Neural cell (in vitro differentiated cells): ENCODE data around the gene NNT. TPM values are rescaled to one million over a fixed set of nuclear protein-coding genes. Genes with fewer than 3 reads are reported as not detected.
"Not testable (repeated sequence)": the region's sequence is repeated elsewhere in the genome, so short reads cannot be mapped to it uniquely, and the experiment has no call there.

Source experiments
- H2AFZ ChIP-seq: fragments of 200-600, 300-800 bp; sonication (generic), shearing (Covaris generic); 2 replicates; pipeline ENCODE4 v1.6.0; 2014; ENCODE audit warnings: low read depth, mild to moderate bottlenecking, antibody characterized with exemption, low read length, moderate library complexity
- H3F3A ChIP-seq: fragments of 200-600 bp; shearing (Covaris generic); 2 replicates; pipeline ENCODE4 v1.6.1; 2016; ENCODE audit warnings: mild to moderate bottlenecking, moderate library complexity, mixed read lengths, antibody characterized with exemption, low read length; ENCODE audit not compliant: insufficient read depth, poor library complexity, severe bottlenecking
- H3K27ac ChIP-seq: fragments of 200-600, 300-800 bp; sonication (generic), shearing (Covaris generic); 2 replicates; pipeline ENCODE4 v1.5.1; 2014; ENCODE audit warnings: mild to moderate bottlenecking, low read length, moderate library complexity
- H3K27me3 ChIP-seq: fragments of 300-800, 200-600 bp; sonication (generic), shearing (Covaris generic); 2 replicates; pipeline ENCODE4 v1.6.0; 2014; ENCODE audit warnings: mild to moderate bottlenecking, low read depth, low read length, moderate library complexity; ENCODE audit not compliant: insufficient read depth
- H3K36me3 ChIP-seq: fragments of 300-800, 200-600 bp; sonication (generic), shearing (Covaris generic); 2 replicates; pipeline ENCODE4 v1.5.1; 2014; ENCODE audit warnings: mild to moderate bottlenecking, antibody characterized with exemption, low read length, moderate library complexity; ENCODE audit not compliant: insufficient read depth
- H3K4me2 ChIP-seq: fragments of 300-800, 200-600 bp; sonication (generic), shearing (Covaris generic); 2 replicates; pipeline ENCODE4 v1.6.0; 2014; ENCODE audit warnings: mild to moderate bottlenecking, low read length
- H3K4me3 ChIP-seq: fragments of 300-800, 200-600 bp; sonication (generic), shearing (Covaris generic); 2 replicates; pipeline ENCODE4 v1.5.1; 2014; ENCODE audit warnings: mild to moderate bottlenecking, low read length, moderate library complexity
- H3K79me2 ChIP-seq: fragments of 200-600 bp; shearing (Covaris generic); replicated peaks from 2 replicates; pipeline ENCODE4 v1.6.0; 2014; ENCODE audit warnings: mild to moderate bottlenecking, low read length, moderate library complexity; ENCODE audit not compliant: insufficient read depth
- H3K9ac ChIP-seq: fragments of 300-800, 200-600 bp; sonication (generic), shearing (Covaris generic); 2 replicates; pipeline ENCODE4 v1.6.1; 2016; ENCODE audit warnings: mild to moderate bottlenecking, low read length, mixed read lengths
- H3K9me2 ChIP-seq: fragments of 200-600 bp; shearing (Covaris generic); 2 replicates; pipeline ENCODE4 v1.6.1; 2016; ENCODE audit warnings: mild to moderate bottlenecking, low read length, mixed read lengths; ENCODE audit not compliant: insufficient read depth
- H3K9me3 ChIP-seq: fragments of 200-600, 300-800 bp; sonication (generic), shearing (Covaris generic); 2 replicates; pipeline ENCODE4 v1.6.1; 2016; ENCODE audit warnings: mild to moderate bottlenecking, mixed run types, low read length, moderate library complexity, mixed read lengths
- H4K20me1 ChIP-seq: fragments of 200-600 bp; shearing (Covaris generic); 2 replicates; pipeline ENCODE4 v1.6.1; 2016; ENCODE audit warnings: mild to moderate bottlenecking, mixed run types; ENCODE audit not compliant: insufficient read depth
- EP300 ChIP-seq: fragments of 450-650 bp; conservative IDR thresholded peaks from 2 replicates; pipeline ENCODE4 v1.6.1; 2014; ENCODE audit warnings: antibody characterized with exemption, mild to moderate bottlenecking, moderate library complexity; ENCODE audit not compliant: poor library complexity, severe bottlenecking
- EZH2 ChIP-seq: fragments of 200-600, 300-800 bp; shearing (Covaris generic), sonication (generic); IDR thresholded peaks from 2 replicates; pipeline ENCODE4 v1.6.1; 2014; ENCODE audit warnings: antibody characterized with exemption, low read length, borderline replicate concordance, mild to moderate bottlenecking; ENCODE audit not compliant: insufficient read depth, poor library complexity, severe bottlenecking
- MXI1 ChIP-seq: fragments of 450-650 bp; conservative IDR thresholded peaks from 2 replicates; pipeline ENCODE4 v1.6.1; 2014; ENCODE audit warnings: antibody characterized with exemption, mild to moderate bottlenecking; ENCODE audit not compliant: poor library complexity, severe bottlenecking
- RAD21 ChIP-seq: fragments of 450-650 bp; conservative IDR thresholded peaks from 2 replicates; pipeline ENCODE4 v1.6.1; 2014; ENCODE audit warnings: antibody characterized with exemption, mild to moderate bottlenecking, moderate library complexity
- SMC3 ChIP-seq: fragments of 450-650 bp; conservative IDR thresholded peaks from 2 replicates; pipeline ENCODE4 v1.6.1; 2014; ENCODE audit warnings: antibody characterized with exemption, mild to moderate bottlenecking, moderate library complexity; ENCODE audit not compliant: poor library complexity
- polyA plus RNA-seq: library from polyadenylated mRNA; depleted of rRNA; stranded (reverse); fragments of >200 nt; gene quantifications from 2 replicates; pipeline ENCODE4 v1.2.3, GENCODE V29; 2014
- TF ChIP-seq, protein P1 (sequence below): fragments of 450-650 bp; IDR thresholded peaks from 2 replicates; pipeline ENCODE4 v1.5.1; 2014; ENCODE audit warnings: antibody characterized with exemption, mild to moderate bottlenecking, moderate library complexity; ENCODE audit not compliant: poor library complexity, severe bottlenecking
- TF ChIP-seq, protein P2 (sequence below): IDR thresholded peaks from 2 replicates; pipeline ENCODE4 v1.6.1; 2012; ENCODE audit warnings: borderline replicate concordance

Gene NNT
- polyA plus RNA-seq, 1 donor from 2014 or later: 120 TPM

GRCh38 chr5:43590700-43591099 is 12.3 kb upstream of the NNT start:
- Histone ChIP-seq H4K20me1 (no peaks in the 10 kb centered on the region), H3K9ac (no peak overlapping the region), H3K79me2 (no peaks in the 10 kb centered on the region), H3K27me3 (no peaks in the 10 kb centered on the region), H3K36me3 (no peaks in the 10 kb centered on the region), H3K9me2 (no peaks in the 10 kb centered on the region), H3K4me2 (no peak overlapping the region), H2AFZ (no peak overlapping the region), H3K9me3 (no peaks in the 10 kb centered on the region), H3K27ac (no peak overlapping the region), H3F3A (no peaks in the 10 kb centered on the region), H3K4me3 (no peak overlapping the region)
- TF ChIP-seq, protein P1, sequence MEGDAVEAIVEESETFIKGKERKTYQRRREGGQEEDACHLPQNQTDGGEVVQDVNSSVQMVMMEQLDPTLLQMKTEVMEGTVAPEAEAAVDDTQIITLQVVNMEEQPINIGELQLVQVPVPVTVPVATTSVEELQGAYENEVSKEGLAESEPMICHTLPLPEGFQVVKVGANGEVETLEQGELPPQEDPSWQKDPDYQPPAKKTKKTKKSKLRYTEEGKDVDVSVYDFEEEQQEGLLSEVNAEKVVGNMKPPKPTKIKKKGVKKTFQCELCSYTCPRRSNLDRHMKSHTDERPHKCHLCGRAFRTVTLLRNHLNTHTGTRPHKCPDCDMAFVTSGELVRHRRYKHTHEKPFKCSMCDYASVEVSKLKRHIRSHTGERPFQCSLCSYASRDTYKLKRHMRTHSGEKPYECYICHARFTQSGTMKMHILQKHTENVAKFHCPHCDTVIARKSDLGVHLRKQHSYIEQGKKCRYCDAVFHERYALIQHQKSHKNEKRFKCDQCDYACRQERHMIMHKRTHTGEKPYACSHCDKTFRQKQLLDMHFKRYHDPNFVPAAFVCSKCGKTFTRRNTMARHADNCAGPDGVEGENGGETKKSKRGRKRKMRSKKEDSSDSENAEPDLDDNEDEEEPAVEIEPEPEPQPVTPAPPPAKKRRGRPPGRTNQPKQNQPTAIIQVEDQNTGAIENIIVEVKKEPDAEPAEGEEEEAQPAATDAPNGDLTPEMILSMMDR: no peak
- TF ChIP-seq, protein P2, sequence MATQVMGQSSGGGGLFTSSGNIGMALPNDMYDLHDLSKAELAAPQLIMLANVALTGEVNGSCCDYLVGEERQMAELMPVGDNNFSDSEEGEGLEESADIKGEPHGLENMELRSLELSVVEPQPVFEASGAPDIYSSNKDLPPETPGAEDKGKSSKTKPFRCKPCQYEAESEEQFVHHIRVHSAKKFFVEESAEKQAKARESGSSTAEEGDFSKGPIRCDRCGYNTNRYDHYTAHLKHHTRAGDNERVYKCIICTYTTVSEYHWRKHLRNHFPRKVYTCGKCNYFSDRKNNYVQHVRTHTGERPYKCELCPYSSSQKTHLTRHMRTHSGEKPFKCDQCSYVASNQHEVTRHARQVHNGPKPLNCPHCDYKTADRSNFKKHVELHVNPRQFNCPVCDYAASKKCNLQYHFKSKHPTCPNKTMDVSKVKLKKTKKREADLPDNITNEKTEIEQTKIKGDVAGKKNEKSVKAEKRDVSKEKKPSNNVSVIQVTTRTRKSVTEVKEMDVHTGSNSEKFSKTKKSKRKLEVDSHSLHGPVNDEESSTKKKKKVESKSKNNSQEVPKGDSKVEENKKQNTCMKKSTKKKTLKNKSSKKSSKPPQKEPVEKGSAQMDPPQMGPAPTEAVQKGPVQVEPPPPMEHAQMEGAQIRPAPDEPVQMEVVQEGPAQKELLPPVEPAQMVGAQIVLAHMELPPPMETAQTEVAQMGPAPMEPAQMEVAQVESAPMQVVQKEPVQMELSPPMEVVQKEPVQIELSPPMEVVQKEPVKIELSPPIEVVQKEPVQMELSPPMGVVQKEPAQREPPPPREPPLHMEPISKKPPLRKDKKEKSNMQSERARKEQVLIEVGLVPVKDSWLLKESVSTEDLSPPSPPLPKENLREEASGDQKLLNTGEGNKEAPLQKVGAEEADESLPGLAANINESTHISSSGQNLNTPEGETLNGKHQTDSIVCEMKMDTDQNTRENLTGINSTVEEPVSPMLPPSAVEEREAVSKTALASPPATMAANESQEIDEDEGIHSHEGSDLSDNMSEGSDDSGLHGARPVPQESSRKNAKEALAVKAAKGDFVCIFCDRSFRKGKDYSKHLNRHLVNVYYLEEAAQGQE: no peak
- TF ChIP-seq EZH2: no peak

DNA sequence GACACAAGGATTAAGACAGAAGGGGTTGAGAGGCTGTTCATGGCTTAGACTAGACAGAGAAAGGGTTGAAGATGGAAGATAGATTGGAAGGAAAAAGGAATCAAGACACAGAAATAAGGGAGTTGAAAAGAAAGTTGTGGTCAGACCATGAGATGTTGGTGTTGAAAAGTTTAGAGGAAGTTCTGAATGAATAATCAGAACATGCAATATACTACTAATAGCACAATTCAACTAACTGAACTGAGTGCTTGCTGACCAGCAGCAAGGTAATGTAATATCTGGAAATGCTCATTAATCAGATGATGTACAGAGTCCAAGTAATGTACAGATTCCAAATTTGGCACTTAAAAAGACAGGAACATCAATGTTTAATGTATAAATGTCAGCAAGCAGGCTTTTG is 10.6 kb upstream of the NNT start:
- Histone ChIP-seq H3K9me3 (no peaks in the 10 kb centered on the region), H2AFZ (no peak overlapping the region), H3K9me2 (no peaks in the 10 kb centered on the region), H3K9ac (no peak overlapping the region), H3F3A (no peaks in the 10 kb centered on the region), H3K36me3 (no peaks in the 10 kb centered on the region), H3K79me2 (no peaks in the 10 kb centered on the region), H3K27me3 (no peaks in the 10 kb centered on the region), H3K4me3 (no peak overlapping the region), H4K20me1 (no peaks in the 10 kb centered on the region), H3K4me2 (no peak overlapping the region), H3K27ac (no peak overlapping the region)
- TF ChIP-seq MXI1 (no peak), SMC3 (no peak), EP300 (no peak), EZH2 (no peak), RAD21 (no peak)
- TF ChIP-seq, protein P1: no peak
- TF ChIP-seq, protein P2: no peak

- not testable (repeated sequence) for H2AFZ ChIP-seq, H4K20me1 ChIP-seq, H3K4me2 ChIP-seq, H3K4me3 ChIP-seq, H3K9ac ChIP-seq, H3K9me2 ChIP-seq, H3K79me2 ChIP-seq, H3K36me3 ChIP-seq, H3F3A ChIP-seq, H3K27me3 ChIP-seq, H3K27ac ChIP-seq, H3K9me3 ChIP-seq
Measured at GRCh38 chr5:43598927-43599326, 4.1 kb upstream of the NNT start.
